ENCODE results near the gene CSNK1A1. TPM values are rescaled to one million over a fixed set of nuclear protein-coding genes. Genes with fewer than 3 reads are reported as not detected.

CSNK1A1 gene
- polyA plus RNA-seq, 3 donors = 75.7 to 131 (median 103) TPM

GRCh38 chr5:149474198-149474597 is 77.0 kb downstream of the CSNK1A1 start:
- Histone ChIP-seq H3K9ac (ENCODE audit: insufficient read depth, low read length, poor library complexity, severe bottlenecking) (no peak overlapping the region), H3K27ac (ENCODE audit: low read depth in 1 of 2, low read length in 2 of 2) (no peak overlapping the region), H3K27me3 (ENCODE audit: control insufficient read depth in 2 of 2, insufficient read depth in 2 of 2, low read length in 2 of 2) (no peaks in the 10 kb centered on the region), H3K4me1 (ENCODE audit: control insufficient read depth in 1 of 2, insufficient read depth in 2 of 2, low read length in 2 of 2) (no peaks in the 10 kb centered on the region), H3K4me3 (replicated peaks in 1 of 3; ENCODE audit: low read depth in 2 of 3, low read length in 3 of 3) (no peak overlapping the region), H3K36me3 (replicated peaks in 1 of 2; ENCODE audit: control insufficient read depth in 1 of 2, insufficient read depth in 2 of 2, low read length in 2 of 2) (no peaks in the 10 kb centered on the region), H2AFZ (ENCODE audit: insufficient read depth, low read depth, low read length, poor library complexity, severe bottlenecking) (no peak overlapping the region), H3K79me2 (ENCODE audit: insufficient read depth, low read length) (no peaks in the 10 kb centered on the region), H4K20me1 (ENCODE audit: insufficient read depth, low read length) (no peaks in the 10 kb centered on the region), H3K4me2 (replicated peaks; ENCODE audit: extremely low read depth, low read length, poor library complexity, severe bottlenecking) (no peak overlapping the region), H3K9me3 (replicated peaks in 1 of 2; ENCODE audit: control insufficient read depth in 1 of 2, insufficient read depth in 1 of 2, low read length in 2 of 2) (no peaks in the 10 kb centered on the region)
- DNase-seq = no peak
- Mint-ChIP-seq H3K4me1 (no peaks in the 10 kb centered on the region), H3K9me3 (peaks cover 0 to 4% (median 2%) of the 10 kb centered on the region in 7 donors), H3K4me3 (no peak overlapping the region), H3K36me3 (no peaks in the 10 kb centered on the region), H3K27me3 (ENCODE audit: low read depth in 3 of 3) (peaks cover 0 to 5% (median 2%) of the 10 kb centered on the region in 3 donors), H3K27ac (peak overlapping the region in 1 of 7 donors; percentile 75)
- WGBS (ENCODE audit: insufficient coverage) = 100% methylated on average over 3 of the region's 3 CpGs
- no peak for TF ChIP-seq CTCF (IDR thresholded peaks at IDR 0.05)
- intact Hi-C loops (cut with micrococcal nuclease) = no loop called here

GRCh38 chr5:149473441-149473840 is 77.8 kb downstream of the CSNK1A1 start:
- Histone ChIP-seq H3K9ac (ENCODE audit: insufficient read depth, low read length, poor library complexity, severe bottlenecking) (no peak overlapping the region), H3K4me1 (ENCODE audit: control insufficient read depth in 1 of 2, insufficient read depth in 2 of 2, low read length in 2 of 2) (no peaks in the 10 kb centered on the region), H3K27ac (ENCODE audit: low read depth in 1 of 2, low read length in 2 of 2) (no peak overlapping the region), H4K20me1 (ENCODE audit: insufficient read depth, low read length) (no peaks in the 10 kb centered on the region), H3K4me2 (replicated peaks; ENCODE audit: extremely low read depth, low read length, poor library complexity, severe bottlenecking) (no peak overlapping the region), H2AFZ (ENCODE audit: insufficient read depth, low read depth, low read length, poor library complexity, severe bottlenecking) (no peak overlapping the region), H3K9me3 (replicated peaks in 1 of 2; ENCODE audit: control insufficient read depth in 1 of 2, insufficient read depth in 1 of 2, low read length in 2 of 2) (no peaks in the 10 kb centered on the region), H3K4me3 (replicated peaks in 1 of 3; ENCODE audit: low read depth in 2 of 3, low read length in 3 of 3) (no peak overlapping the region), H3K27me3 (ENCODE audit: control insufficient read depth in 2 of 2, insufficient read depth in 2 of 2, low read length in 2 of 2) (no peaks in the 10 kb centered on the region), H3K36me3 (replicated peaks in 1 of 2; ENCODE audit: control insufficient read depth in 1 of 2, insufficient read depth in 2 of 2, low read length in 2 of 2) (no peaks in the 10 kb centered on the region), H3K79me2 (ENCODE audit: insufficient read depth, low read length) (no peaks in the 10 kb centered on the region)
- Mint-ChIP-seq H3K4me1 (no peaks in the 10 kb centered on the region), H3K27me3 (ENCODE audit: low read depth in 3 of 3) (peaks cover 2 to 7% (median 3%) of the 10 kb centered on the region in 3 donors), H3K36me3 (no peaks in the 10 kb centered on the region), H3K4me3 (no peak overlapping the region), H3K9me3 (peaks cover 0 to 4% (median 2%) of the 10 kb centered on the region in 7 donors), H3K27ac (no peak overlapping the region)
- DNase-seq = no peak
- WGBS (ENCODE audit: insufficient coverage) = 100% methylated on average over 5 of the region's 7 CpGs
- intact Hi-C loops (cut with micrococcal nuclease) = no loop called here
- no peak for TF ChIP-seq CTCF (IDR thresholded peaks at IDR 0.05)
